NT2/D1 (cell line): ENCODE measurements around the gene CPZ.

ENCODE experiments used
- SUZ12 ChIP-seq: IDR thresholded peaks from 2 replicates; pipeline ENCODE4 v1.6.1; 2011; ENCODE audit not compliant: insufficient read length, insufficient read depth; ENCODE audit errors: extremely low read depth
- YY1 ChIP-seq: IDR thresholded peaks from 2 replicates; pipeline ENCODE4 v1.6.1; 2011; ENCODE audit not compliant: insufficient read length, insufficient read depth
- ZNF274 ChIP-seq: IDR thresholded peaks from 2 replicates; pipeline ENCODE4 v1.6.1; 2011; ENCODE audit warnings: mild to moderate bottlenecking, low read depth, low read length

GRCh38 chr4:8557151-8558076 is 35.2 kb upstream of the CPZ start:
- no peak for TF ChIP-seq YY1
- TF ChIP-seq SUZ12, result no peak
- TF ChIP-seq ZNF274, result no peak
